Stimulated activated naive B cell treated with anti-CD40 and anti-IgM and Interleukin-4, amounts not matched to agents 10 μg/mL and 1 μg/mL and 100 μg/mL, for 72 hours (primary cell): ENCODE measurements around the gene ITGB7.
A peak's percentile ranks its signal among the peaks of the same experiment; 100 is the strongest.

Source experiments
- ATAC-seq, 2 donors: fragments of 150-1000 bp; cut with Tn5 transposase; replicated peaks; 2 replicates each; pipeline ENCODE4 v1.10.0; 2021; ENCODE audit warnings: moderate library complexity in 1 of 2
- DNase-seq: peaks from one replicate; pipeline ENCODE4 v3.0.0; 2021
- H3K27ac Mint-ChIP-seq: one replicate; pipeline ENCODE4 v1.8.0; 2022; ENCODE audit warnings: mild to moderate bottlenecking, mixed read lengths
- H3K27me3 Mint-ChIP-seq, 2 donors: one replicate each; pipeline ENCODE4 v1.8.0; 2022; ENCODE audit warnings: mixed read lengths in 2 of 2
- H3K36me3 Mint-ChIP-seq, 2 donors: one replicate each; pipeline ENCODE4 v1.8.0; 2022; ENCODE audit warnings: mixed read lengths in 2 of 2, mild to moderate bottlenecking in 1 of 2
- H3K4me1 Mint-ChIP-seq, 2 donors: one replicate each; pipeline ENCODE4 v1.8.0; 2022; ENCODE audit warnings: mixed read lengths in 2 of 2, mild to moderate bottlenecking in 1 of 2
- H3K4me3 Mint-ChIP-seq, 2 donors: one replicate each; pipeline ENCODE4 v1.8.0; 2022; ENCODE audit warnings: mild to moderate bottlenecking in 2 of 2, mixed read lengths in 2 of 2, moderate library complexity in 1 of 2
- H3K9me3 Mint-ChIP-seq, 2 donors: one replicate each; pipeline ENCODE4 v1.8.0; 2022; ENCODE audit warnings: mixed read lengths in 2 of 2, mild to moderate bottlenecking in 1 of 2

The ITGB7 gene

DNA sequence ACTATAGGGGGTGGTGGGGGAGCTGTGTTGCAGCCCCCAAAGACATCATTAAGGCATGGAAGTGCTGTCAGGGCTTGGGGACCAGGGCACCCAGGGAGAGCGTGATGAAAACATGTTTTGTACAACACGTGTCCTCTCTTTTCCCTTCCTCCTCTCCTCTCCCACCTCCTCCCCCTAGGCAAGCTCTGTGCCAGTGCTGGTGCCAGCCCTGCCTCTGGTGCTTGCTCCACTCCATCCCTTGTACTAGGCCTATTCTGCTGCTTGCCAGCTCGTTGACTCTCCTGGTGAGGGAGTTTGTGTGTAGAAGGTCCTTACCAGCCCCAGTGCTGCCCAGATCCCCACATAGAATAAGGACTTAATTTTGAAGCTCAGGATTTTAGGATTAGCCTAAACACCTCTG lies 28.1 kb upstream of the ITGB7 start:
- Mint-ChIP-seq H3K36me3 (no peaks in the 10 kb centered on the region), H3K4me1 (peaks cover 36 to 44% of the 10 kb centered on the region in 2 donors), H3K9me3 (no peaks in the 10 kb centered on the region), H3K4me3 (no peak overlapping the region), H3K27me3 (peaks cover 0 to 7% of the 10 kb centered on the region in 2 donors), H3K27ac (no peak overlapping the region)
- no peak for ATAC-seq
- no peak for DNase-seq

DNA sequence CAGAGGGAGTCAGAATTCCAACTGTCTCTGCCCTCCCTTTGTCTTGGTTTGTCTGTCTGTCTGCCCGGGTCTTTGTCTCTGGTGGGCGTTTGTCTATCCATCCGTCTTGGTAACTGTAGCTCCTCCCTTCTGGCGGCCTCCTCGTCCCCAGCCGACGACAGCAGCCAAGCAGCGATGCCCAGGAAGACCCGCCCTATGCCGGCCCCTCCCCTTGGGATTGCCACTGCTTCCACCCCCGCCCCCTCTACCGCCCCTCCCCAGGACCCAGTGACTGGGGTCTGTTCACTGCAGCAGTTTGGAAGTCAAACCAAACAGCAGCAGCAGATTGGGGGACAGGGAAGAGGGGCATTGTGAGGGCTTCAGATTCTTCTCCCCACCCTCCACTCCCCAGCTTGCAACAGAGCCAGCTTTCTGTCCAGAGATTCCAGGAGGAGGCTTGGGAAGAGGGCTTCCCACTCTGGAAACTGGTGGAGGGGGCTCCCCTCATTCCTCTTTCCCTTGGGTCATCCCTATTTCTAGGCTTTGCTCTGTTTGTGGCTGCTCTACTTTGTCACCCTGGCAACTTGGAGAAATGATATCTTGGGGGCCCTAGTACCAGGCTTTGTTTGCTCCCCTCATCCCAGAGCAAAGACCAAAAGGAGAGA lies 27.3 kb upstream of the ITGB7 start:
- no peak overlapping the region for H3K27ac Mint-ChIP-seq
- peaks cover 36 to 40% of the 10 kb centered on the region in 2 donors for H3K4me1 Mint-ChIP-seq
- DNase-seq = no peak
- ATAC-seq = no peak
- no peaks in the 10 kb centered on the region for H3K36me3 Mint-ChIP-seq
- no peak overlapping the region for H3K4me3 Mint-ChIP-seq
- H3K27me3 Mint-ChIP-seq = peaks cover 0 to 7% of the 10 kb centered on the region in 2 donors
- H3K9me3 Mint-ChIP-seq = no peaks in the 10 kb centered on the region

DNA sequence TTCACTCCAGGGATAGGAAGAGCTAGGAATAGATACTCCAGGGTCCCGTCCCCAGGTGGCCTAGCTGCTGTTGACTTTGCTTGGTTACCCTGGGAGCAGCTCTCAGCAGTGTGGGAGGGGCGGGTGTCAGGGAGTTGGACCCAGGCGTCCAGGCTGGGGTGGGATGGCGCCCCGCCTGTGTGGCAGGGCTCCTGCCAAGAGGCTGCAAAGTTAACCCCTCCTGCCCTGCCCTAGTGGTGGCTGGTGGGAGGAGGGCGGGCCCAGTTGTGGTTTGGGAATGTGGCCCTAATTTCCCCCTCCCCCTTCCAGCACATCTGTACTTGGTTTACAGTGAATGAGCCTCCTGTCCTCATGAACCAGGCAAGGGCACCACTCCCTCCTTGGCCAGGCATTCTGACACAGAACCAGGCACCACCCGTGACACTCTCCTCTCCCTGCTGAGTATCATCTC lies 26.6 kb upstream of the ITGB7 start:
- H3K27ac Mint-ChIP-seq = no peak overlapping the region

DNA sequence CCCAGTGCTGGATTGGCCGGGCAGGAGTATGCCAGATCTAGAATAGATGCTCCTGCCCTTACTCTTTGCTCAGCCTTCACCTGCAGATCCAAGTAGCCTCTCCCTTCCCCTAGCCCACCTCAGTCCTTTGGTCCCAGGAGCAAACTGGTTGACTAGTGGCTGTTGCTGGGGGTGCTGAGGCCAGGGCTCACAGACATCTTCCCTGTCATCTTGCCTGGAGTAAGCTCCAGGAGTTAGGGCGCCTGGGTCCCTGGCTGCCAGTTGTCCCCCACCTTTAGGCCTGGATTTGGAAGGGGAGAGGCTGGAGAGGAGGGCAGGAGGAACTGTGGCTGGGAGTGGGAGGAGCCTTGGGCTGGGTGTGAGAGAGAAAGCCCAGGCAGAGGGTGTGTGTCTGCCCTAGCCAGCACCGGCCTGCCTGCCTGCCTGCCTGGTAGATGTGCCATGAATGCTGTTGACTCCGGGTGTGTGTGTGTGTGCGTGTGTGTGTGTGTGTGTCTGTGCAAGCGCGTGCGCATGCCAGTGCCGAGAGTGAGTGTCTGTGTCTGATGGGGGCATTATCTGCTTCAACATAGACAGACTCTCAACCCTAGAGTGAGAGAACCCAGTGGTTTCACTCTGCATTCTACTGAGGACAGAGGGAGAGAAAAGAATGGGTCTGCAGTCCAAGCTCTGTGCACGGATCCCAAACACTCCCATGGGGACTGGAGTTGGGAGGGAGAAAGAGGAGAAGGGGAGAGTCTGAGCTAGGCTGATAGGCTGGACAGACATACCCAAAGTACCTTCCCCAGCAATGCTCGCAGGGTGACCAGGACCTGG lies 25.8 kb upstream of the ITGB7 start:
- no peak for DNase-seq
- Mint-ChIP-seq H3K27me3 (peaks cover 0 to 7% of the 10 kb centered on the region in 2 donors), H3K36me3 (peaks cover 2 to 4% of the 10 kb centered on the region in 2 donors), H3K4me3 (peak overlapping the region; percentile 90 to 92), H3K9me3 (no peaks in the 10 kb centered on the region), H3K27ac (no peak overlapping the region), H3K4me1 (peaks cover 39 to 40% of the 10 kb centered on the region in 2 donors)
- ATAC-seq = peak; percentile 46 to 56

More for the DNA sequence above, 26.6 kb upstream of the ITGB7 start:
- Mint-ChIP-seq H3K9me3 (no peaks in the 10 kb centered on the region), H3K4me3 (no peak overlapping the region), H3K36me3 (no peaks in the 10 kb centered on the region), H3K27me3 (peaks cover 0 to 7% of the 10 kb centered on the region in 2 donors), H3K4me1 (peaks cover 36 to 40% of the 10 kb centered on the region in 2 donors)
- ATAC-seq (no peak), DNase-seq (no peak)

DNA sequence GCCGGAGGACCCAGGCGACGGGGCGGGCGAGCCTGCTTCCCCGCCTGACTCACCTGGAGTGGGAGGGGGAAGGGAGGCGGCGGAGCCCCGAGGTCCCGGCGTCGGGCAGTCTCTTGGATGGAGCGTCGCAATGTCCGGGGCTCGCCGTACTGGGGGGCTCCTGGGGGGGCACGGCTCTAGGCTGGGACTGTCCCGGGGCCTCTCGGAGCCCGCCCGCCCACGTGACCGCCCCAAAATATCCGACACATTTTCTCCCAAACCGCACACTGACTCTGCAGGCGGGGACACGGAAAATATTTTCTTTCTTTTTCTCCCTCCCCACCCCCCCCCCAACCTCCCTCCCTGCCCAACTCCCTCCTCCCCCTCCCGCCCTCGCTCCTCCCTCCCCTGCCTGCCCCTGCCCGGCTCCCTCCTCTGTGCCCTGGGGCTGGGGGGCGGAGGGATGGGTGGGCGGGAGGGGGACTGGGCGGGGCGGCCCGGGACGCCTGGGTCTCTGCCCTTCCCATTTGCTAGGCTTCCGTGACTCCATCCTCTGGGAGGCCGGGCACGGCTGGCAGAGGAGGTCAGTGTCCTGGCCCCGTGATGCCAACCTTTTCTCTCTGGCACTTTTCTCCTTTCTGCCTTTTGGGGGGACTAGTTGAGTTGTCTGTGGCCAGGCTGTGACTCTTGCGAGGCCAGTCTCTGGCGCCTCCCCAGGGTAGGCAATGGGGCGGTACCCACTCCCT lies 25.0 kb upstream of the ITGB7 start, which contains the start of gene RARG:
Gene RARG, minus strand, starts transcription at position 289 of the 725 bp plus-strand sequence. CDS start 4,664 bp downstream, outside the sequence.
- DNase-seq (peak; percentile 42), ATAC-seq (peak; percentile 82 to 84)
- Mint-ChIP-seq H3K27ac (no peak within 1 kb of the TSS), H3K36me3 (peaks cover 4 to 6% of the 10 kb centered on the region in 2 donors), H3K9me3 (no peaks in the 10 kb centered on the region), H3K4me1 (peaks cover 39% of the 10 kb centered on the region in 2 donors), H3K27me3 (peaks cover 0 to 7% of the 10 kb centered on the region in 2 donors), H3K4me3 (peak within 1 kb of the TSS; percentile 90 to 92)

DNA sequence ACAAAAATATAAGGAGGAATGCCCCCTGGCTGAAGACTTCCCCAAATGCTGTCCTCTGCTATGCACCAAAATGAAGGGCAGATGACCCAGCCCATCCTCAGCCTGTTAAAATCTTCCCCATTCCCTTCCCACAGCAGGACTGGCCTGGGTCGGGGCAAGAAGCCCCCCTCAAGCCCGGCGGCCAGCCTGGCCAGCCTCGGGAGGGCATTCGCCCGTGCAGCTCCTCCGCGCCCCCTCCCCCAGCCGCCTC lies 24.5 kb upstream of the ITGB7 start:
- Mint-ChIP-seq H3K27me3 (peaks cover 0 to 7% of the 10 kb centered on the region in 2 donors), H3K36me3 (peaks cover 8 to 9% of the 10 kb centered on the region in 2 donors), H3K4me1 (peaks cover 34 to 37% of the 10 kb centered on the region in 2 donors), H3K27ac (no peak overlapping the region), H3K4me3 (peak overlapping the region; percentile 66 to 80), H3K9me3 (no peaks in the 10 kb centered on the region)
- ATAC-seq (no peak), DNase-seq (no peak)

DNA sequence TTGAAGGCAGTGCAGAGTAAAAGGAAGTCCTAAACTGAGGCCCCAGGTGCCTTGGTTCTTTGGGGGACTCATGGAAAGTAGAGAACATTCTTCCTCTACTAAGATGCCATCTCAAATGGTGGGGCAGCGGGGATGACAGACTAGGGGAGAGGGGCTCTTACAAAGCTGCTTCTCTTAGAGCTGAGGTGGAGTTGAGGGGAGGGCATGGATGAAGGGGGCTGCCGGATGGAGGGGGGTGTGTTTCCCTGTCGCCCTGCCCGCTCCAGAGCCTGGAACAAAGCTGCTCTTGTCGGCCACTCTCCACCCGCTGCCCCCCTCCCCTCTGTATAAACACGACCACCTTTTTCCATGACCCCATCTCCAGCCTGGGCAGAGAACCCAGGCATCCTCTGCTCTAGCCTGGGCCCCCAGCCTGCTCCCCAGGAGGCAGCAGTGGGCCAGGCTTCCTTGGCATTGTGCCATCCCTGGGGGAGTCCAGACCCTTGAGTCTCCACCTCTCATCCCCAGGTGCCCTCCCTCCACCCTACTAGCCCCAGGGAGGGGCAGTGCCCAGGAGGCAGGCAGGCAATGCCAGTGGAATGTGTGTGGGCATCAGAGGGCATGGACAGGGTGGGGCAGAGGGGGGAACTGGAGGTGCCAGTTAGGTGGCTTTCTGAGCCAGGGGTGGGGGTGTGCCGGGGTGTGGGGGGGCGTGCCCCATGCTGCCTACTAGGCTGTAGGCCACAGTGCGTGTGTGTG lies 23.2 kb upstream of the ITGB7 start:
- DNase-seq = no peak
- H3K36me3 Mint-ChIP-seq = peaks cover 13 to 14% of the 10 kb centered on the region in 2 donors
- no peak overlapping the region for H3K27ac Mint-ChIP-seq
- no peaks in the 10 kb centered on the region for H3K9me3 Mint-ChIP-seq
- no peak for ATAC-seq
- H3K4me1 Mint-ChIP-seq = peaks cover 23 to 29% of the 10 kb centered on the region in 2 donors
- peak overlapping the region in 1 of 2 donors; percentile 22 for H3K4me3 Mint-ChIP-seq
- H3K27me3 Mint-ChIP-seq = peaks cover 0 to 7% of the 10 kb centered on the region in 2 donors

DNA sequence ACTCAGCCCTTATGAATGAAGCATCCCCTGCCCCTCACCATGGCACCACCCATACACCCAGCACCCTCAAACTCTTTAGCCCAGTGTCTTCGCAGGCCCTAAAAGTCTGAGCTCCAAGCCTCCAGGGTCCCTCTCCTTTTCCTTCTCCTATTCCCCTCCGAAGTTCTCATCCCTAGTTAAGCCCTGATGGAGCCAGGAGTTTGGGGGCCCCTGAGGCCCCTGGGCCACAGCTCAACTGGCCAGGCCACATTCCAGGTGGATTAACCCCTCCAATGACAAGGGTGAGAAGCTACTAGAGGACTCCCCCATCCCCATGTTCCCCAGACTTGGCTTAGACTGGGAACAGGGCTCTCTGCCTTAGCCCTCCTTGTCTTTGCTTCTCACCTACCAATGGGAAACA lies 22.4 kb upstream of the ITGB7 start:
- peaks cover 0 to 7% of the 10 kb centered on the region in 2 donors for H3K27me3 Mint-ChIP-seq
- peaks cover 16 to 20% of the 10 kb centered on the region in 2 donors for H3K36me3 Mint-ChIP-seq
- H3K9me3 Mint-ChIP-seq = no peaks in the 10 kb centered on the region
- peaks cover 29 to 36% of the 10 kb centered on the region in 2 donors for H3K4me1 Mint-ChIP-seq
- no peak overlapping the region for H3K4me3 Mint-ChIP-seq
- ATAC-seq = no peak
- H3K27ac Mint-ChIP-seq = no peak overlapping the region
- no peak for DNase-seq

DNA sequence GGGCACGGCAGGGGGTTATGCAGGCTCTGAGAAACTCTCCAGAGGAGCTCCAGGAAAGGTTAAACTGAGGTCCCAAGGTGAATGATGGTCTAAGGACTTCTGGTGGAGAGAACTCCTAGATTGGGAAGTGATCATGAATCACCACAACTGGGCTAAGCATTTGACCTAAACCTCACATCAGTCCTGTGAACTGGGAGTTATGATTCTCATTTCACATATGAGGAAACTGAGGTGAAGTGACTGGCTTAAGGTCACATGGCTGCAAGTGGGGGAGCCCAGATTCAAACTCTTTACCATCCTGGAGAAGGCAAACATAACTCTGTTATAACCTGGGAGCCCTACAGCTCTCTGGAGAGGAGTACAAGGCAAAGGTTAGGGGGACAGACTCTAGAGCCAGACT lies 20.8 kb upstream of the ITGB7 start:
- Mint-ChIP-seq H3K4me3 (no peak overlapping the region), H3K27ac (no peak overlapping the region), H3K36me3 (peaks cover 16 to 24% of the 10 kb centered on the region in 2 donors), H3K9me3 (no peaks in the 10 kb centered on the region), H3K4me1 (peaks cover 30 to 39% of the 10 kb centered on the region in 2 donors), H3K27me3 (peaks cover 0 to 1% of the 10 kb centered on the region in 2 donors)
- DNase-seq = no peak
- no peak for ATAC-seq

DNA sequence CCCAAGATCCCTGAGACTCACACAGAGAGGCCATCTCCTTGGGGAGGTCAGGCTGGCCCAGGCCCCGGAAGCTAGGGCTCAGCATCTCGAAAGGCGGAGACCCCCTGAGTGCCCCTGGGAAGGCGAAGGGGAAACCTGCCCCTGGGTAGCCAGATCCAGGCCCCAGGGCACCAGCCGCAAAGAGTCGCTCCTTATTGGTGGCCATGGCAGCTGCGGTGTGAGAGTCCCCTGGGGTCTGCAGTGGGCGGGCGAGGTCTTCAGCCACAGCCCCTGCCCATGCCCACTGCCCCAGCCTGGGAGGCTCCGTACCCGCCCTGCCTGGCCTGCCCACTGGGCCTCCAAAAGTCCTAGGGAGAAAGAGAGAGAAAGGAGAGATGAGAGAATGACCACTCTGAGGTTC lies 20.3 kb upstream of the ITGB7 start:
- peaks cover 30 to 38% of the 10 kb centered on the region in 2 donors for H3K4me1 Mint-ChIP-seq
- H3K36me3 Mint-ChIP-seq = peaks cover 16 to 24% of the 10 kb centered on the region in 2 donors
- H3K4me3 Mint-ChIP-seq = no peak overlapping the region
- no peak for DNase-seq
- no peaks in the 10 kb centered on the region for H3K27me3 Mint-ChIP-seq
- no peak overlapping the region for H3K27ac Mint-ChIP-seq
- no peak for ATAC-seq
- H3K9me3 Mint-ChIP-seq = no peaks in the 10 kb centered on the region

DNA sequence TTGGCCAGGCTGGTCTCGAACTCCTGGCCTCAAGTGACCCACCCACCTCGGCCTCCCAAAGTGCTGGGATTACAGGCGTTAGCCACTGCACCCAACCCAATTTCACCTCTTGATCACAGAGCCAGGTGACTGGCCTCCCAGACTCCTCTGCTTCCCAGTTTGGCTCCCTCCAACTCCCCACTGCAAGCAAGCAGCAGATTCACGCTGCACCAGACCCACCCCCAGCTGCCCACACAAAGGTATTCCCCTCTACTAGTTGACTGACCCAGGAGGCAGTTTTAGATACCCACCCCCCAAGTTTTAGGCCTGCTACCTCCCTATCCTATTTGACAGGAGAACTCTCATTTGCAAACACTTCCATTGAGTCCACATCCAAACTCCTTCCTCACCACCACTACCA lies 19.8 kb upstream of the ITGB7 start:
- Mint-ChIP-seq H3K27ac (no peak overlapping the region), H3K9me3 (no peaks in the 10 kb centered on the region), H3K36me3 (peaks cover 16 to 24% of the 10 kb centered on the region in 2 donors), H3K4me3 (no peak overlapping the region), H3K27me3 (no peaks in the 10 kb centered on the region), H3K4me1 (peaks cover 34 to 41% of the 10 kb centered on the region in 2 donors)
- DNase-seq (no peak), ATAC-seq (no peak)

DNA sequence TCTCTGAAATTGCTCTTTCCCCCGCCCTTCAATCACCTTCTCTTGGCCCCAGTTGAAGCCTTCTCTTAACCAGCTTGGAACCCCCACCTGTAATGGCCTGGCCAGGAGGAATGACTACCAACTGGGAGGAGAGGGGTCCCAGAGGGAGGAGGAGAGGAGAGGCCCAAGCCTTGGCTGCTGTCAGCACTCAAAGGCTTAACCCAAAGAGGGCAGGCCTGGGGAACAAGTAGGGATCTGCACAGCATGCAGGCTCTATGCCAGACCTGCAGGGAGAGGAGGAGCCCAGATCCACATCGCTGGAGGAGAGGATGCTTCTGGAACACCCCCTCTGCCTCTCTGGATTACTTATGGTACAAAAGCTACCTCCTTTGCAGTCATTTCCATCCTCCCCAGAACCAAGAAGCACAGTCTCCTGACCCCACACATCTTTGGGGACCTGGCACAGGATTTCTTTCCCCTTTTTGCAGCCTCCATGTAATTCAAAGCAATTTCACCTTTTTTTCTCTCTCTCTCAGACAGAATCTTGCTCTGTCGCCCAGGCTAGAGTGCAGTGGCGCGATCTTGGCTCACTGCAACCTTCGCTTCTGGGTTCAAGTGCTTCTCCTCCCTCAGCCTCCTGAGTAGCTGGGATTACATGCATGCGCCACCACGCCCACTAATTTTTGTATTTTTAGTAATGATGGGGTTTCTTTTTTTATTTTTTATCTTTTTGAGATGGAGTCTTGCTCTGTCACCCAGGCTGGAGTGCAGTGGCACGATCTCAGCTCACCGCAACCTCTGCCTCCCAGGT lies 18.8 kb upstream of the ITGB7 start:
- DNase-seq = no peak
- no peaks in the 10 kb centered on the region for H3K9me3 Mint-ChIP-seq
- H3K27ac Mint-ChIP-seq = no peak overlapping the region
- no peak for ATAC-seq
- H3K4me3 Mint-ChIP-seq = no peak overlapping the region
- H3K4me1 Mint-ChIP-seq = peaks cover 39 to 41% of the 10 kb centered on the region in 2 donors
- peaks cover 16 to 24% of the 10 kb centered on the region in 2 donors for H3K36me3 Mint-ChIP-seq
- no peaks in the 10 kb centered on the region for H3K27me3 Mint-ChIP-seq

DNA sequence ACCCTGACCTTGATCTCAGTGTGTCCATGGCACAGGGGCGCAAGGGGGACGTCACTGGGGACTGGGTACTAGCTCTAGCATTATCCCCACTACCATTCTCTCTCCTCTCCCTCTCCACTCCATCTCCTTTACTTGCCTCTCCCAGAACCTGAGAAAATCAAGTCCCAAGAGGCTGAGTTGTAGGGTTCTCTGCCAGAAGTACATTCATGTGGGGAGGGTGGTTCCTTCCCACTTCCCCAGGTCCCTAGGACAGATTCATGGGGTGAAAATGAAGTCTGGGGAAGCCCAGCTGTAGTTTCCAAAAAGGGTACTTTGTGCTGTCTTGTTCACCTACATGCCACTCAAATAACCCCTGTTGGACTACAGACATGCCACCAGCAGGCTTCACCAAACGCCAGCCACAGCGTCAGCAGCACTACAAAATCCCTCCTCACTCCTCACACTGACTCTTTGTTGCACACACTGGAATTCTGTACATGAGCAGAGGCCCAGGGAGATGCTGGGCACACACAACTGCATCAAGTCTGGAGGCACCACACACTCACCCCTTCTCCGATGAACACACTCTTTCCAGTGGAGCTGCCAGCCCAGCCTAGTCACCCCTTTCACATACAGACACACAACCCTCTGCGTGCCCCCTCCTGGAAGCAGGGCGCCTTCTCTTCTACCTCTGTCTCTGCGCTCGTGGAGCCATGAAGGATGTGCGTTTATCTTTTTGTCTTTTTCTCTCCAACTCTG lies 18.0 kb upstream of the ITGB7 start:
- Mint-ChIP-seq H3K36me3 (peaks cover 16 to 24% of the 10 kb centered on the region in 2 donors), H3K4me1 (peaks cover 38 to 41% of the 10 kb centered on the region in 2 donors), H3K9me3 (no peaks in the 10 kb centered on the region), H3K4me3 (no peak overlapping the region), H3K27ac (peak overlapping the region; percentile 72), H3K27me3 (no peaks in the 10 kb centered on the region)
- DNase-seq (no peak), ATAC-seq (no peak)
